Effector memory CD8-positive, alpha-beta T cell (primary cell): ENCODE results near the gene MAEA.

Experiments
- ATAC-seq: fragments of 150-1000 bp; cut with Tn5 transposase; replicated peaks from 2 replicates; pipeline ENCODE4 v1.10.0; 2021; ENCODE audit warnings: mild to moderate bottlenecking, moderate library complexity
- DNase-seq, 3 experiments: peaks; one replicate each; pipeline ENCODE4 v3.0.0; 2021
- H3K27ac Mint-ChIP-seq, 2 donors: one replicate each; pipeline ENCODE4 v1.8.0; 2022; ENCODE audit warnings: mild to moderate bottlenecking in 2 of 2, mixed read lengths in 2 of 2, moderate library complexity in 2 of 2
- H3K27me3 Mint-ChIP-seq, 2 donors: one replicate each; pipeline ENCODE4 v1.8.0; 2022; ENCODE audit warnings: mixed read lengths in 2 of 2
- H3K36me3 Mint-ChIP-seq: one replicate; pipeline ENCODE4 v1.8.0; 2022; ENCODE audit warnings: mild to moderate bottlenecking, moderate library complexity, mixed read lengths; ENCODE audit not compliant: insufficient read depth
- H3K4me1 Mint-ChIP-seq, 2 donors: one replicate each; pipeline ENCODE4 v1.8.0; 2022; ENCODE audit warnings: low read depth in 2 of 2, mixed read lengths in 2 of 2
- H3K4me3 Mint-ChIP-seq, 2 donors: one replicate each; pipeline ENCODE4 v1.8.0; 2022; ENCODE audit warnings: mild to moderate bottlenecking in 2 of 2, mixed read lengths in 2 of 2, moderate library complexity in 2 of 2
- H3K9me3 Mint-ChIP-seq, 2 donors: one replicate each; pipeline ENCODE4 v1.8.0; 2022; ENCODE audit warnings: mixed read lengths in 2 of 2

MAEA gene

GRCh38 chr4:1255151-1255550 is 34.5 kb upstream of the MAEA start:
- H3K27ac Mint-ChIP-seq = peak overlapping the region in 1 of 2 donors; percentile 93
- H3K4me3 Mint-ChIP-seq = no peak overlapping the region
- peaks cover 20% of the 10 kb centered on the region for H3K36me3 Mint-ChIP-seq

GRCh38 chr4:1255699-1256098 is 34.0 kb upstream of the MAEA start:
- H3K9me3 Mint-ChIP-seq = no peaks in the 10 kb centered on the region
- H3K4me1 Mint-ChIP-seq = peaks cover 32 to 42% of the 10 kb centered on the region in 2 donors
- H3K36me3 Mint-ChIP-seq = peaks cover 15% of the 10 kb centered on the region
- H3K27ac Mint-ChIP-seq = peak overlapping the region; percentile 52 to 93
- H3K27me3 Mint-ChIP-seq = no peaks in the 10 kb centered on the region
- ATAC-seq = no peak
- no peak for DNase-seq
- H3K4me3 Mint-ChIP-seq = no peak overlapping the region

More at GRCh38 chr4:1255151-1255550, 34.5 kb upstream of the MAEA start:
- ATAC-seq (no peak), DNase-seq (no peak)
- Mint-ChIP-seq H3K27me3 (no peaks in the 10 kb centered on the region), H3K9me3 (no peaks in the 10 kb centered on the region), H3K4me1 (peaks cover 37 to 44% of the 10 kb centered on the region in 2 donors)

- Mint-ChIP-seq H3K4me3 (no peak overlapping the region), H3K36me3 (no peaks in the 10 kb centered on the region), H3K27me3 (no peaks in the 10 kb centered on the region), H3K27ac (no peak overlapping the region), H3K9me3 (no peaks in the 10 kb centered on the region), H3K4me1 (peaks cover 24 to 33% of the 10 kb centered on the region in 2 donors)
- ATAC-seq = no peak
- DNase-seq = no peak
These were observed 31.2 kb upstream of the MAEA start for GRCh38 chr4:1258457-1258856.

GRCh38 chr4:1259966-1260365 is 29.7 kb upstream of the MAEA start:
- DNase-seq (no peak), ATAC-seq (no peak)
- Mint-ChIP-seq H3K36me3 (no peaks in the 10 kb centered on the region), H3K27ac (peak overlapping the region in 1 of 2 donors; percentile 9), H3K27me3 (no peaks in the 10 kb centered on the region), H3K4me3 (no peak overlapping the region), H3K9me3 (no peaks in the 10 kb centered on the region), H3K4me1 (peaks cover 9 to 20% of the 10 kb centered on the region in 2 donors)

GRCh38 chr4:1260418-1261106 is 29.1 kb upstream of the MAEA start:
- H3K36me3 Mint-ChIP-seq = no peaks in the 10 kb centered on the region
- peak overlapping the region in 1 of 2 donors; percentile 76 for H3K27ac Mint-ChIP-seq
- peaks cover 7 to 19% of the 10 kb centered on the region in 2 donors for H3K4me1 Mint-ChIP-seq
- DNase-seq (no peak), ATAC-seq (no peak)
- H3K4me3 Mint-ChIP-seq = no peak overlapping the region
- H3K9me3 Mint-ChIP-seq = no peaks in the 10 kb centered on the region
- H3K27me3 Mint-ChIP-seq = no peaks in the 10 kb centered on the region

GRCh38 chr4:1261107-1261928 is 28.4 kb upstream of the MAEA start:
- DNase-seq (no peak), ATAC-seq (no peak)
- peak overlapping the region in 1 of 2 donors; percentile 76 for H3K27ac Mint-ChIP-seq
- H3K9me3 Mint-ChIP-seq = no peaks in the 10 kb centered on the region
- no peaks in the 10 kb centered on the region for H3K27me3 Mint-ChIP-seq
- H3K4me1 Mint-ChIP-seq = peaks cover 4 to 14% of the 10 kb centered on the region in 2 donors
- no peak overlapping the region for H3K4me3 Mint-ChIP-seq
- no peaks in the 10 kb centered on the region for H3K36me3 Mint-ChIP-seq

- no peak for DNase-seq
- Mint-ChIP-seq H3K4me3 (no peak overlapping the region), H3K4me1 (peaks cover 11 to 23% of the 10 kb centered on the region in 2 donors), H3K27me3 (no peaks in the 10 kb centered on the region), H3K36me3 (peaks cover 9% of the 10 kb centered on the region), H3K27ac (no peak overlapping the region), H3K9me3 (no peaks in the 10 kb centered on the region)
- no peak for ATAC-seq
These were observed 24.7 kb upstream of the MAEA start for GRCh38 chr4:1264942-1265341.

GRCh38 chr4:1265351-1265750 is 24.3 kb upstream of the MAEA start:
- Mint-ChIP-seq H3K4me1 (peaks cover 8 to 22% of the 10 kb centered on the region in 2 donors), H3K9me3 (no peaks in the 10 kb centered on the region), H3K36me3 (peaks cover 9% of the 10 kb centered on the region), H3K27ac (peak overlapping the region in 1 of 2 donors; percentile 98), H3K4me3 (no peak overlapping the region), H3K27me3 (no peaks in the 10 kb centered on the region)
- ATAC-seq (no peak), DNase-seq (no peak)

GRCh38 chr4:1266881-1267763 is 22.6 kb upstream of the MAEA start:
- H3K4me1 Mint-ChIP-seq = peaks cover 8 to 10% of the 10 kb centered on the region in 2 donors
- peaks cover 13% of the 10 kb centered on the region for H3K36me3 Mint-ChIP-seq
- no peaks in the 10 kb centered on the region for H3K27me3 Mint-ChIP-seq
- peak overlapping the region; percentile 77 to 86 for H3K4me3 Mint-ChIP-seq
- peak overlapping the region; percentile 93 to 98 for H3K27ac Mint-ChIP-seq
- DNase-seq (no peak), ATAC-seq (peak; percentile 57)
- H3K9me3 Mint-ChIP-seq = no peaks in the 10 kb centered on the region

- Mint-ChIP-seq H3K36me3 (peaks cover 13% of the 10 kb centered on the region), H3K27ac (peak overlapping the region; percentile 36 to 44), H3K4me3 (no peak overlapping the region)
These were observed 20.5 kb upstream of the MAEA start for GRCh38 chr4:1269209-1269608.

GRCh38 chr4:1271686-1272085 is 18.0 kb upstream of the MAEA start:
- peaks cover 13% of the 10 kb centered on the region for H3K36me3 Mint-ChIP-seq
- no peaks in the 10 kb centered on the region for H3K9me3 Mint-ChIP-seq
- H3K4me3 Mint-ChIP-seq = no peak overlapping the region
- ATAC-seq (no peak), DNase-seq (no peak)
- no peak overlapping the region for H3K27ac Mint-ChIP-seq
- H3K27me3 Mint-ChIP-seq = no peaks in the 10 kb centered on the region
- H3K4me1 Mint-ChIP-seq = peaks cover 8 to 9% of the 10 kb centered on the region in 2 donors

More at GRCh38 chr4:1269209-1269608, 20.5 kb upstream of the MAEA start:
- DNase-seq (no peak), ATAC-seq (no peak)
- H3K4me1 Mint-ChIP-seq = peaks cover 8 to 9% of the 10 kb centered on the region in 2 donors
- H3K27me3 Mint-ChIP-seq = no peaks in the 10 kb centered on the region
- H3K9me3 Mint-ChIP-seq = no peaks in the 10 kb centered on the region

- no peak for ATAC-seq
- Mint-ChIP-seq H3K4me1 (no peaks in the 10 kb centered on the region), H3K27ac (no peak overlapping the region), H3K27me3 (peaks cover 0 to 7% of the 10 kb centered on the region in 2 donors), H3K4me3 (no peak overlapping the region), H3K36me3 (peaks cover 4% of the 10 kb centered on the region), H3K9me3 (no peaks in the 10 kb centered on the region)
- no peak for DNase-seq
These were observed 14.8 kb upstream of the MAEA start for GRCh38 chr4:1274871-1275270.

GRCh38 chr4:1276984-1277383 is 12.7 kb upstream of the MAEA start:
- Mint-ChIP-seq H3K36me3 (no peaks in the 10 kb centered on the region), H3K4me1 (no peaks in the 10 kb centered on the region), H3K27ac (no peak overlapping the region), H3K4me3 (no peak overlapping the region), H3K27me3 (peaks cover 0 to 7% of the 10 kb centered on the region in 2 donors), H3K9me3 (no peaks in the 10 kb centered on the region)
- ATAC-seq = no peak
- DNase-seq = no peak
